PC-9 (cell line): ENCODE measurements around the gene SBF2. TPM values are rescaled to one million over a fixed set of nuclear protein-coding genes. Genes with fewer than 3 reads are reported as not detected.

Experiments used
- BruUV-seq: library from RNA; stranded (reverse); fragments of 400-500 nt; replicated peaks from 2 replicates; lab custom pipeline; 2021; lab: Mats Ljungman, UMichigan
- CTCF ChIA-PET: fragments of 300-600 bp; sonication (Branson Sonifier 250); formaldehyde crosslinking; loops from one replicate; lab custom pipeline; 2022; ENCODE audit warnings: antibody characterized with exemption; lab: Charles Lee
- POLR2A ChIA-PET: fragments of 300-600 bp; sonication (Branson Sonifier 250); formaldehyde crosslinking; loops from one replicate; lab custom pipeline; 2022; ENCODE audit warnings: antibody characterized with exemption; ENCODE audit not compliant: unreplicated experiment; lab: Charles Lee
- DNase-seq, 2 experiments: peaks; one replicate each; pipeline versions ENCODE4 v3.0.0 to v3.0.0-alpha.2; 2015 to 2022; ENCODE audit warnings: mixed read lengths in 1 of 2
- H2AFZ ChIP-seq: fragments of 200-600 bp; sonication (generic); 2 replicates; pipeline ENCODE4 v1.8.1; 2017; ENCODE audit warnings: antibody characterized with exemption
- H3F3A ChIP-seq: fragments of 200-600 bp; sonication (generic); 2 replicates; pipeline ENCODE4 v1.8.1; 2017; ENCODE audit warnings: antibody characterized with exemption, mild to moderate bottlenecking, low read depth; ENCODE audit not compliant: insufficient read depth
- H3K27ac ChIP-seq: fragments of 200-600 bp; sonication (generic); 2 replicates; pipeline ENCODE4 v1.6.1; 2016; ENCODE audit warnings: mixed run types
- H3K27me3 ChIP-seq: fragments of 200-600 bp; sonication (generic); 2 replicates; pipeline ENCODE4 v1.6.1; 2016; ENCODE audit warnings: low read depth, mixed run types; ENCODE audit not compliant: insufficient read depth
- H3K36me3 ChIP-seq: fragments of 200-600 bp; sonication (generic); 2 replicates; pipeline ENCODE4 v1.6.1; 2016; ENCODE audit warnings: low read depth, mixed run types
- H3K4me1 ChIP-seq: fragments of 200-600 bp; sonication (generic); replicated peaks from 2 replicates; pipeline ENCODE4 v1.6.1; 2016; ENCODE audit warnings: mixed run types; ENCODE audit not compliant: insufficient read depth
- H3K4me2 ChIP-seq: fragments of 200-600 bp; sonication (generic); 2 replicates; pipeline ENCODE4 v1.6.1; 2017; ENCODE audit warnings: mixed run types
- H3K4me3 ChIP-seq: fragments of 200-600 bp; sonication (generic); 2 replicates; pipeline ENCODE4 v1.6.1; 2016; ENCODE audit warnings: mixed run types
- H3K79me2 ChIP-seq: fragments of 200-600 bp; sonication (generic); 2 replicates; pipeline ENCODE4 v1.6.1; 2017; ENCODE audit warnings: low read depth, mixed run types
- H3K9me2 ChIP-seq: fragments of 200-600 bp; sonication (generic); 2 replicates; pipeline ENCODE4 v1.8.1; 2017; ENCODE audit warnings: mild to moderate bottlenecking; ENCODE audit not compliant: insufficient read depth
- H3K9me3 ChIP-seq: fragments of 200-600 bp; sonication (generic); 2 replicates; pipeline ENCODE4 v1.8.1; 2016; ENCODE audit warnings: low read depth; ENCODE audit not compliant: insufficient read depth
- H4K20me1 ChIP-seq: fragments of 200-600 bp; sonication (generic); 2 replicates; pipeline ENCODE4 v1.8.1; 2017; ENCODE audit not compliant: insufficient read depth
- EZH2 ChIP-seq: fragments of 200-600 bp; sonication (generic); IDR thresholded peaks from 2 replicates; pipeline ENCODE4 v1.8.0; 2017; ENCODE audit warnings: antibody characterized with exemption, low read depth
- intact Hi-C: fragments of 100-400 bp; cut with micrococcal nuclease; formaldehyde crosslinking; loops from one replicate; pipeline ENCODE4 v1.10.0; 2022; ENCODE audit not compliant: unreplicated experiment
- total RNA-seq: library from RNA; stranded (reverse); gene quantifications from 2 replicates; pipeline ENCODE4 v1.2.3, GENCODE V29; 2021
- TF ChIP-seq, protein P1 (sequence below): fragments of 200-600 bp; sonication (generic); conservative IDR thresholded peaks from 2 replicates; pipeline ENCODE4 v1.6.1; 2017; ENCODE audit warnings: mixed run types, antibody characterized with exemption, mild to moderate bottlenecking, moderate library complexity

SBF2 gene
- total RNA-seq, 1 experiment from 2014 or later, result 18.6 TPM

DNA sequence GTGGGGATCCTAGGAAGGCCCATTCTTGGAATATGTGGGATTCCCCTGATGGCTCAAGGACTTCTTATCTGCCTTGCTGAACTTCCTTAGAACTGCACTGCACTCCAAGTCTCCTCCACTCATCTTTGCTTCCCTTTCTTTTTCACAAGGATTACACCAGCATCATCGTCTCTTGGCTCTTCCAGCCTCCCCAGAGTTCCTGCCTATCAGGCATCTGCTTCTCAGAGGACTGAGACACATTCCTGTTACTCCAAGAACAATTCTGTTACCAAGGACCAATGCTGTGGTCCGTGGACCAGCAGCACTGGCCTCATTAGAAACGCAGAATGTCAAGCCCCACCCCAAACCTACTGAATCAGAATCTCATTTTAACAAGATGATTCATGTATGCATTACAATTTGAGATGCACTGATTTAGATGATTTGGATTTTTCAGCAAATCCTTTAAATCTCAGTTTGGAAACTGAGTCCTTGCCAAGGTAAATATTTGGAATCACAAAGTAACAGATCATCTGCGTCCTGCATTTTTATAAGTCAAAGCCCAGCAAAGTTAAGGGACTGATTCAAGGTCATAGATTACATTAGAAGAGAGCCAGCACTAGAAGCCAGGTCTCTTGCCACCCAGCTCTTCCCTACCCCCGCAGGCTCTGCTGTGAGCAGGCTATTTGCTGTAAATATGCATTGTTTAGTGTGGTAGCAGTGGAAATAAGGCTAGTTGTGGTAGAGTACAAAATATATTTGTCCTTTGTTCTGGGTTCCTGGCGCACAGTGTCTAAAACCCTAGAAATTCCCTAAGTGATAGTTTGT is 519.2 kb downstream of the SBF2 start:
- Histone ChIP-seq H3K27me3 (no peaks in the 10 kb centered on the region), H3K79me2 (no peaks in the 10 kb centered on the region), H3K36me3 (no peaks in the 10 kb centered on the region), H3K9me3 (no peaks in the 10 kb centered on the region), H3K27ac (no peak overlapping the region), H3K4me3 (no peak overlapping the region), H4K20me1 (no peaks in the 10 kb centered on the region), H3K4me1 (no peaks in the 10 kb centered on the region), H2AFZ (no peak overlapping the region), H3F3A (no peaks in the 10 kb centered on the region), H3K9me2 (no peaks in the 10 kb centered on the region), H3K4me2 (no peak overlapping the region)
- no peak for DNase-seq
- ChIA-PET CTCF (interaction anchor here (0.5 kb wide), 1 partner anchor 88 kb away, joined by 4 read pairs; no protein-coding TSS in a partner anchor), POLR2A (no interaction called here)
- no TSS peak for BruUV-seq
- intact Hi-C loops, result no loop called here
- TF ChIP-seq EZH2, result no peak
- TF ChIP-seq, protein P1, sequence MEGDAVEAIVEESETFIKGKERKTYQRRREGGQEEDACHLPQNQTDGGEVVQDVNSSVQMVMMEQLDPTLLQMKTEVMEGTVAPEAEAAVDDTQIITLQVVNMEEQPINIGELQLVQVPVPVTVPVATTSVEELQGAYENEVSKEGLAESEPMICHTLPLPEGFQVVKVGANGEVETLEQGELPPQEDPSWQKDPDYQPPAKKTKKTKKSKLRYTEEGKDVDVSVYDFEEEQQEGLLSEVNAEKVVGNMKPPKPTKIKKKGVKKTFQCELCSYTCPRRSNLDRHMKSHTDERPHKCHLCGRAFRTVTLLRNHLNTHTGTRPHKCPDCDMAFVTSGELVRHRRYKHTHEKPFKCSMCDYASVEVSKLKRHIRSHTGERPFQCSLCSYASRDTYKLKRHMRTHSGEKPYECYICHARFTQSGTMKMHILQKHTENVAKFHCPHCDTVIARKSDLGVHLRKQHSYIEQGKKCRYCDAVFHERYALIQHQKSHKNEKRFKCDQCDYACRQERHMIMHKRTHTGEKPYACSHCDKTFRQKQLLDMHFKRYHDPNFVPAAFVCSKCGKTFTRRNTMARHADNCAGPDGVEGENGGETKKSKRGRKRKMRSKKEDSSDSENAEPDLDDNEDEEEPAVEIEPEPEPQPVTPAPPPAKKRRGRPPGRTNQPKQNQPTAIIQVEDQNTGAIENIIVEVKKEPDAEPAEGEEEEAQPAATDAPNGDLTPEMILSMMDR, result no peak

DNA sequence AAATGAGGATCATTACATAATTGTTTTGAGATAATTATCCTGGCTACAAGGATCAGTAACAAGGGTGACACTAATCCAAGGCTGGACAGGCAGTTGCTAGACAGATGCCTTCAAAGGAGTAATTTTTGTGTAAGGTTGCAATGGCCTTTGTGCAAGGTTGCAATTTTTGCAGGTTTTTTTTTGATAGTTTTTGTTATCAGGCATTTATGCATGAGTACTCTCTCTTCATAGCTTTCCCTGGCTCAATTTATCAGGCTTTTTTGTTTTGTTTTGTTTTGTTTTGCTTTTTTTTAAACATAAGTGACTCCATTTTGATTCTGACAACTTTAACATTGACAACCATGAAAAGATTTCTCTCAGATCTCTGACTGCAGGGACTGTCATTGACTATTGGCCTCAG is 519.9 kb downstream of the SBF2 start:
- ChIA-PET POLR2A (no interaction called here), CTCF (interaction anchor here (0.5 kb wide), 1 partner anchor 89 kb away, joined by 4 read pairs; no protein-coding TSS in a partner anchor)
- H3K36me3 ChIP-seq, result no peaks in the 10 kb centered on the region
- no peak for DNase-seq
- intact Hi-C loops, result no loop called here
- H3K9me2 ChIP-seq, result no peaks in the 10 kb centered on the region
- TF ChIP-seq, protein P1, result no peak
- TF ChIP-seq EZH2, result no peak
- no TSS peak for BruUV-seq
- no peak overlapping the region for H2AFZ ChIP-seq
- no peaks in the 10 kb centered on the region for H4K20me1 ChIP-seq
- H3K9me3 ChIP-seq, result no peaks in the 10 kb centered on the region
- no peak overlapping the region for H3K27ac ChIP-seq
- H3K27me3 ChIP-seq, result no peaks in the 10 kb centered on the region
- H3K4me3 ChIP-seq, result no peak overlapping the region
- no peaks in the 10 kb centered on the region for H3K4me1 ChIP-seq
- no peak overlapping the region for H3K4me2 ChIP-seq
- H3K79me2 ChIP-seq, result no peaks in the 10 kb centered on the region
- no peaks in the 10 kb centered on the region for H3F3A ChIP-seq

DNA sequence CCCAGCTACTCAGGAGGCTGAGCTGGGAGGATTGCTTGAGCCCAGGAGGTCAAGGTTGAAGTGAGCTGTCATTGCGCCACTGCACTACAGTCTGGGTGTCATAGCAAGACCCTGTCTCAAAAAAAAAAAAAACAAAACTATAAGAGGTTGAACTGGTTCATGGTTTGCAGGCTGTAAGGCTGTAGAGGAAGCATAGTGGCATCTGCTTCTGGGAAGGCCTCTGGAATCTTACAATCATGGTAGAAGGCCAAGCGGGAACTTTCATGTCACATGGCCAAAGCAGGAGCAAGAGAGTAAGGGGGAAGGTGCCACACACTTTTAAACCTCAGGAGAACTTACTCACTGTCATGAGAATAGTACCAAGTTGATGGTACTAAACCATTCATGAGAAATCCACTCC is 520.5 kb downstream of the SBF2 start:
- no peak overlapping the region for H3K27ac ChIP-seq
- no peaks in the 10 kb centered on the region for H3K79me2 ChIP-seq
- H2AFZ ChIP-seq, result no peak overlapping the region
- no peaks in the 10 kb centered on the region for H3K9me2 ChIP-seq
- TF ChIP-seq, protein P1, result no peak
- TF ChIP-seq EZH2, result no peak
- DNase-seq, result no peak
- H3K27me3 ChIP-seq, result no peaks in the 10 kb centered on the region
- H3F3A ChIP-seq, result no peaks in the 10 kb centered on the region
- no peaks in the 10 kb centered on the region for H3K4me1 ChIP-seq
- no peaks in the 10 kb centered on the region for H3K36me3 ChIP-seq
- CTCF ChIA-PET, result no interaction called here
- no TSS peak for BruUV-seq
- H3K9me3 ChIP-seq, result no peaks in the 10 kb centered on the region
- H3K4me3 ChIP-seq, result no peak overlapping the region
- no peak overlapping the region for H3K4me2 ChIP-seq
- intact Hi-C loops, result no loop called here
- H4K20me1 ChIP-seq, result no peaks in the 10 kb centered on the region
- POLR2A ChIA-PET, result no interaction called here
